Astrocyte of the hippocampus (primary cell): Measurements from ENCODE around the gene FAM163A.
"Not testable (repeated sequence)": the region's sequence is repeated elsewhere in the genome, so short reads cannot be mapped to it uniquely, and the experiment has no call there.

Experiments
- DNase-seq: peaks from one replicate; pipeline ENCODE4 v3.0.0; 2011; ENCODE audit warnings: low read depth, low spot score

FAM163A gene

DNA sequence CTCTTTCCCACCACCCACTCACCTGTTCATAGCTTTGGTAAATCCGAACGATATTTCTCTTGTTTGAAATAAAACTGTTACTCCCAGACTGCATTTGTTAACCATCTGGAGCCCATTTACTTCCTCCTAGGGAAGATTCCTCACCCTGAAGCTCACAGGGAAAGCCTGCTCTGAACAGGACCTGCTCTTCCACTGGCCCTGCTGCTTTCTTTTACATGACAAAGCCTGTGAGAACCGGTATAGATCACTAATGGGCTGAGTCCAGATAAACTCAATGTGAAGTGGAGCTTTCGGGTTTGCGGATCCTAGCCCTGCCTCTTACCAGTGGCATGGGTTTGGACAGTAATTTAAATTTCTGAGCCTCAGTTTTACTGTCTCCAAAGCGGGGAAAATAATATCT lies 45.2 kb downstream of the FAM163A start:
- no peak for DNase-seq

DNA sequence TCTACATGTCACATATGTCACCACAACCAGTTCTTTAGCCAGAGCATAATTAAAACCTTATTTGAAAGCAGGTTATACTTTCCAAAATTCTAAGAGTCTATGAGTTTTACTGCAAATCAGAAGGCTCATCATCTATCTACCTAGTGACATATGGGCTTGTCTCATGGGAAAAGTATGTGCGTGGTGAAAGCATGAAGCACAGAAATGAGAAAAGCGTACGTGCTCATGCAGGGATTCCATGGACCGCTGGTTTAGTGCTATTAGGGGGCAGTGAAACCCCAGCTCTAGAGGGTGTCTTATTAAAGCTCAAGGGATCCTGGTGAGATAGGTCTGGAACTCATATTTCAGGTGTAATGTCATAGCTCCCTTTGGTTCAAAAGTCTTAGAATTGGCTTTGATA lies 50.2 kb downstream of the FAM163A start:
- no peak for DNase-seq

DNA sequence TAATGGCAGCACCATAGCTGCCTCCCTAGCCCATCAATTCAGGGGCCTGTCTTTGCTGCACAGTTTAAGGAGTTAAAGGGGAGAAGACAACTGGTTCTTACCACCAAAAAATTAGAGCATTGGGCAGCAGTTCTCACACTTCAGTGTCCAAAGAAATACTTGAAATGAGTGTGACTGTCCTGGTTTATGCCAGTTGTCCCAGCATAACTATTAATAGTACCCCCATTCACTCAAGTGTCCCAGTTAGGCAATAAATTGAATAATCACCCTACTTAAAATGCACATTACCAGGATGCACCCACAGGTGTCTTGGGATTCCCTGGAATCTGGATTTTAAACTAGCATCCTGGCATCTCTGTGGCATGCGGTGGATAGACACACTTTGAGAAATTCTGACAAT lies 51.1 kb downstream of the FAM163A start:
- no peak for DNase-seq

DNA sequence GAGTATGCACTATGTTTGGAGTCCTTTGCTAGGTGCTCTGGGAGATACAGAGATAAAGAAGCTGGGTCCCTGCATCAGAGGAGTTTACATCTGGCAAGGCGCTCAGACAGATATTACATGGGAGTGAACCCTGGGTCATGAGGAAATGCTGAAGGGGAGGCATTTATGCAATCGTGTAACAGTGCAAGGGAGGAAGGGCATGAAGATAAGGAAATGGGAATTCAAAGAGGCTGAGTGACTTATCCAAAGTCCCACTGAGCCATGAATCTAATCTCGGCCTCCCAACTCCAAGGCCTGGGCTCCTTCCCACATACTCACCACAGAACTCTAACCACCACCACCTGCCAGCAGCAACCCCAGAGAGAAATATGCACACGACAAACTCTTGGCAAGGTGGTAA lies 51.6 kb downstream of the FAM163A start:
- peak; percentile 82 for DNase-seq

DNA sequence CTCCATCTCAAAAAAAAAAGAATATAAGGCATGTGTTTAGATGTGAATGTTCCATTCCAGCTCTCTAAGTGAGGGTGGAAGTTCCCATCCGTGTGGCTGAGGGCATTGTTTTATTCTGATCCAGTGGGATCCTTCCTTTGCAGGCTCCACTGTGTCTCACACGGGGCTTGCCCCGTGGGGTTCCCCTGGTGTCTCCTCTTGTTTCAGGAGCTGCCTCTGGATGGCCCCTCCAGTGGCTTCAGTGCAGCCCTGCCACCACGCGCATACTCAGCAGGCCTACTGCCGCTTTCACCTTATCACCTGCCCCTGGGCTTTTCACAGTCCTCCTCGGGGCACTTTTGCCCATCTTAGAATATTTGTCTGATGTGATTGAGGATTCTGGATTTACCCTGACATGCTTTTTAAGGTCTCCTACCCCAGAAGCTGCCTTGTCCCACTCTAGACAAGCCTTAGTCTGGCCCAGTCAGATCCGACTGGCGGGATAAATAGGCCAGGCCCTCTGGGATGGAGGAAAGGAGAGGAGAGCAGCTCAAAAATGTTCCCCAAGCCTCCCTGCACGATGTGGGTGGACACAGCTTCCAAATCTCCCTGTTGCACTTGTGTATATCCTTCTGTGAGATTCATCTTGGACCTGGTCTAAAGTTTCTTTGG lies 55.2 kb downstream of the FAM163A start:
- DNase-seq, result no peak

DNA sequence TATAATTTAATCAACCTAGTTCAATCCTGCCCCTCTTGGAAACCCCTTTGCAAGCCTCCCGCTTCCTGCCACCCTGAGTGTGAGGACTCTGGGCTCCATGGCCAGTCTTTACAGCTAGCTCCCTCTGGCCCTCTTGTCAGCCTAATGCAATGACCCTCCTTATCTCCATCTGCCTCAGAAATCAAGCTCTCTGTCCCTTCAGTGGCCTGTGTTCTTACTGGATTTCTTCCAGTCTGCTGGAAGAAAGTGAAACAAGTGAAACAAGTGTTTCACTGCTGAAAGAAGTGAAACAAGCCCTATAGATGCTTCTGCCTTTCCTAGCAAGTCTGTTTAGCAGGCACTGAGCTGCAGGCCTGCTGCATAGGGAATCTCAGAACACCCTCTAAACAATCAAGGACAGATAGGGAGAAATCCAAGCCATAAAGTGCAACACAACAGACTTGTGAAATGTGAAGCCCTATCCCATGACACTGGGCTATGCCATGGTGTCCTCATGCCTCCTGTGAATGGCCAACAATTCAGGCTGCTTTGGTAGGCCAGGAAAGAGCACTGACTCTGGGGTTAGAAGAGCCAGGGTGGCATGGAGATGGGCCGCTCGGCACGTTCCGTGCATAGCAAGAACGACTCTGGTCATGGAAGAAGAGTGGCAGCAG lies 55.9 kb downstream of the FAM163A start:
- no peak for DNase-seq

DNA sequence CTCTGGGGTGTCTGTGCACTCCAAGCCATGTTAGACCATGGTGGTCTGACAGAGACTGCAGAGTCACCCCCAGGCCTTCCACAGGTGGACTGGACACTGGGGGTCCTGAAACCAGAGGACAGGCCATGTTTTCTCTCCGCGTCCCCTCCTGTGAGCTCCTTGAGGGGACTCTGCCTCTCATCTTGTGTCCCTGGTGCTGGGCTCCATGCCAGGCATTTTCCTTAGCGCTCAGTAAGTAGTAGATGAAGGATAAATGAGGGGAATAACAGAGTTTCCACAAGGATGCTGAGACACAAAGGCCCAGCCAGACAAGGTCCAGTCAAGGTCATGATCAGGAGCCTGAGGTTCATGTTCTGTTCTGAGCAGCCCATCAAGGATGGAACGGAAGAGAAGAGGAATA lies 57.4 kb downstream of the FAM163A start:
- no peak for DNase-seq

DNA sequence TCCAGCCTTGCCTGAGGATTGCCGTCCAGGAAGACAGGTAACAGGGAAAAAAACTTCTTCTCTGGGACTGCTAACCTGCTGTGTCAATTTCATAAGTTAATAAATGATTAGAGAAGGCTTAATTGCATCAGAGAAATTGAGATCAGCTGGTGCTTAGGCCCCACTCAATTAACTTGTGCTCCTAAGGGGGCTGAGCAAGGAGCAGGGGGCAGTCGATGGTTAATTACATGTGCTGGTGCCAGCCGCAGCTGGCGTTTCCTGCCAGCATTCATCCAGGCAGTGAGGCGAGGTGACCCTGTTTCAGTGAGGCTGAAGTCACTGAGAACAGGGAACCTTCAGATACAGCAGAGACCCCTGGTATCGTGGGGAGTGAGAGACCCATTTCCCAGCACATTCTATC lies 60.0 kb downstream of the FAM163A start:
- DNase-seq, result no peak

DNA sequence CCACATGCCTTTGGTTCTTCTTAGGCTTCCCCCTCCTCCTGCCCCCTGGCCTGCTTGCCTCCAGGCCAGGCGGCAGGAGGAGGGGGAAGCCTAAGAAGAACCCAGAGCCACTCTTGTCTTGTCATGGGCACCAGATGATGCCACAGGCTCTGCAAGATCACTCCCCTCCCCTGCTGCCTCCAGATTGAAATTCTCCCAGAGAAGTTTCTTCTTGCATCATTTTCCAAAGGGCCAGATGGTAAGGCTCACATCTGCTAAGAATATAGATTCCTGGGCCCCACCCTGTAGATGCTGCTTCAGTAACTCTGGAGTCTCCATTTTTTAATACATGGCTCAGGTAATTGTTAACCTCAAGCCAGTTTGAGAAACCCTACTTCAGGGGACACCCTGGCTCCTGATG lies 60.8 kb downstream of the FAM163A start:
- DNase-seq, result no peak

DNA sequence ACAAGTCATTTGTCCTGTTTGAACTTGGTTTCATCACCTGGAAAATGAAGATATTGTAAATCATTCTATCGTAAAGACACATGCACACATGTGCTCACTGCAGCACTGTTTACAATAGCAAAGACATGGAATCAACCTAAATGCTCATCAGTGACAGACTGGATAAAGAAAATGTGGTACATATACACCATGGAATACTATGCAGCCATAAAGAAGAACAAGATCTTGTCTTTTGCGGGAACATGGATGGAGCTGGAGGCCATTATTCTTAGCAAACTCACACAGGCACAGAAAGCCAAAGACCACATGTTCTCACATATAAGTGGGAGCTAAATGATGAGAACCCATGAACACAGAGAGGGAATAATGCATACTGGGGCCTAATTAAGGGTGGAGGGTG lies 61.3 kb downstream of the FAM163A start:
- DNase-seq, result not testable (repeated sequence)

DNA sequence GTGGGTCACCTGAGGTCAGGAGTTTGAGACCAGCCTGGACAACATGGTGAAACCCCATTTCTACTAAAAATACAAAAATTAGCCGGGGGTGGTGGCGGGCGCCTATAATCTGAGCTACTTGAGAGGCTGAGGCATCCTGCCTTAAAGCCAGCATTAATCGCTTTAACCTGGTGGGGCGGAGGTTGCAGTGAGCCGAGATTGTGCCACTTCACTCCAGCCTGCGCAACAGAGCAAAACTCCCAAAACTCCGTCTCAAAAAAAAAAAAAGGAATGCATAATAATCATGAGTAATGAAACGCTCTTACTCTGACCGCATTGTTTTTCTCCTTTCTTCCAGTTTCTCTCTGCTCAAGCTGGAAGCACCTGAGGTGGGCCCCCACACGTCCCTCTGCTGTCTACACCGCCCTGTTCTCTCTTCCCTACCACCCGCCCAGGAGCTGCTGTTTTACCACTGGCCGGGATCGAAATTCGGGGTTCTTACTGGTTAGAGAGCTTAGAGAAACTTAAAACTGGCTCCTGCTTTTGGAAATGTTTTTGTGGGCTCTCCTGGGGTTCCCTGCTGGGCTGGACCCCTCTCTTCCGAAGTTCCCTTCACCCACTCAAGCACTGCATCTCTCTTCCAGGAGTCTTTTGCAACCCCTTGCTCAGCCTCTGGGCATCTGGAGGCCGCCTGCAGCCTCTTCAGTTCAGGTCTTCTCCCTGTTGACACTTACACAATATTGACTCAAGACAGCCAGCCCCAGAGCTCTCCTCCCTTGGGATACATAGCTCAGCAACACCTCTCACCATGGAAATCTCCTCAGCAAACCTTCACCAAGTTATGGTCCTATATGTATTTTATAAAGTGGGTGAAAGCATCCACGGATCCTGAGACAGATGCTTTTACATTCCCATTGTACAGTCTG lies 62.5 kb downstream of the FAM163A start:
- no peak for DNase-seq

DNA sequence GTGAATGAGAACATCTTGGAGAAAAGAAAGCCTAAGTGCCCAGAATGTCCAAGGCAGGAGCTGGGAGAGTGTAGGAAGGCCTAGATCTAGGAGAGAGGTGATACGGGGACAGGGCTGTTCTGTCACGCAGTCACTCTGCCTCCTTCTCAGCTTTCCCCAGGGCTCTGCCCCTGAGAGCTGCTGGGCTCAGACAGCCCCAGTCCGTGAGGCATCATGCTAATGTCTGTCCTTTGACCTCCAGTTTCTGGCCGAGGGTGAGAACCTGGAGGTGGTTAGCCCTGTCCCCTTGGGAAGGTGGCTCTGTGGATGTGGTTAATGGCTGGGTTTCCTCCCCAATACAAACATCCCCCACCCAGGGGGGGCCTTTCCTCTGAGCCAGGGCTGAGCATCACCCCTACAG lies 63.2 kb downstream of the FAM163A start:
- DNase-seq, result no peak

DNA sequence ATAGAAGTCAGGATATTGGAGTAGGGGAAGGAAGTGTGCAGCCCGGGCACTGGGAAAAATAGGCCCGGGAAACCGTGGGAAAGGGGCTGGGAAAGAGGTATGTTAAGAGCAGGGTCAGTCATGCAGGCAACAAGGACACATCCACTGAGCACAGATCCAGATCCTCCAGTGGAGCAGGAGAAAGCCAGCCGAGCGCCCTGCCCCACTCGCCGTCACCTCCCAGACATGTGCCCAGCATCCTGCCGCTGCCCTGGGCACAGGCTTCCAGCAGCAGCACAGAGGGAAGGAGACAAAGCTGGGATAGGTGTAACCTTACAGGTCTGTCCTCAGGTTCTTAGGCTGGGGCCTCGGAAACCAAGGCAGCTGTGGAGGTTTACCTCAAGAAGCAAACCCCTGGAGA lies 64.2 kb downstream of the FAM163A start:
- DNase-seq, result no peak

DNA sequence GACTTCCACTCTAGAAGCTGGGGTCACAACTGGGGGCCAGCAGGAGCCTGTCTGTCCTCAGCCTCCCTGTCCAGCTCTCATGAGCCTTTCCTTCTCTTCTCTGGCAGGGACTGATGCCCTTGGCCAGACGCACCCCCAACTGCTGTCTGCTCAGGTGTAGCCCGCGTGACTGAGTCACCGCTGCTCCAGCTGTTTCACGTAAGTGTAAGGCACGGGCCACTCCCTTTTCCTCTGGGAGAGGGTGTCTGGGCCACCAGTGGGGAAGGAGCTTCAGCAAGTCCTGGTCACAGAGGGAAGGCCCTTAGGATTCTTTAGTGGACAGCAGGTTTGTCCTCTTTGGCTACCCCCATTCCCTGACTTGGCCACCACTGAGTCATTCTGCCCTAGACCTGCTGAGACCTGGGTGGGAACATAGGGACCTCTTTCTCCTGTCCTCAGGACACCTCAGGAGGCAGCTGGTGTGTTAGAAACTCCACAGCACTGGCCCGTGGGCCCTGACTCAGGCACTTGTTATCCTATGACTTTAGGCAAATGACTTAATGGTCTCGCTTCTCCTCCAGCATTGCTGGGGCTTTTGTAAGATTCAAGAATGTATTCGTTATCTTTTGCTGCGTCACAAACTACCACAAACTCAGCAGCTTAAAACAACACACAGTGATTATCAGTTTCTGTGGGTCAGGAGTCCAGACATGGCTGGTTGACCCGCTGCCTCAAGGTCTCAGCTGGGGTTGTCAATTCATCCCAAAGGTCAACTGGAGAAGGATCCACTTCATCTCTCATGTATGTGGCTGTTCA lies 64.8 kb downstream of the FAM163A start:
- peak; percentile 72 for DNase-seq

DNA sequence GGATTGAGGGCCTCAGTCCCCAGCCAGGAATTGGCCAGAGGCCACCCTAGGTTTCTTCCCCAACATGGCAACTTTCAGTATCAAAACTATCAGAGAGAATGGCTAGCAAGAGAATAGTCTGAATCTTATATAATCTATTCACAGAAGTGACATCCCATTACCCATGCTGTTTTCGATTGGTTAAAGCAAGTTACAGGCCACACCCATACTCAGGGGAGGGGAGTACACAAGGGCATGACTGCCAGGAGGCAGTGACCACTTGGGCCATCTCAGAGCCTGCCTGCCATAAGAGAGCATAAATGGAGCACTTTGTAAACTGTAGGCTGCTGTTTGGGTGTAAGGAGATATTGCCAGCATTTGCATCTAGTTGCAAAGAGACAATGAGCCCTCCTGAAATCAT lies 65.4 kb downstream of the FAM163A start:
- no peak for DNase-seq

DNA sequence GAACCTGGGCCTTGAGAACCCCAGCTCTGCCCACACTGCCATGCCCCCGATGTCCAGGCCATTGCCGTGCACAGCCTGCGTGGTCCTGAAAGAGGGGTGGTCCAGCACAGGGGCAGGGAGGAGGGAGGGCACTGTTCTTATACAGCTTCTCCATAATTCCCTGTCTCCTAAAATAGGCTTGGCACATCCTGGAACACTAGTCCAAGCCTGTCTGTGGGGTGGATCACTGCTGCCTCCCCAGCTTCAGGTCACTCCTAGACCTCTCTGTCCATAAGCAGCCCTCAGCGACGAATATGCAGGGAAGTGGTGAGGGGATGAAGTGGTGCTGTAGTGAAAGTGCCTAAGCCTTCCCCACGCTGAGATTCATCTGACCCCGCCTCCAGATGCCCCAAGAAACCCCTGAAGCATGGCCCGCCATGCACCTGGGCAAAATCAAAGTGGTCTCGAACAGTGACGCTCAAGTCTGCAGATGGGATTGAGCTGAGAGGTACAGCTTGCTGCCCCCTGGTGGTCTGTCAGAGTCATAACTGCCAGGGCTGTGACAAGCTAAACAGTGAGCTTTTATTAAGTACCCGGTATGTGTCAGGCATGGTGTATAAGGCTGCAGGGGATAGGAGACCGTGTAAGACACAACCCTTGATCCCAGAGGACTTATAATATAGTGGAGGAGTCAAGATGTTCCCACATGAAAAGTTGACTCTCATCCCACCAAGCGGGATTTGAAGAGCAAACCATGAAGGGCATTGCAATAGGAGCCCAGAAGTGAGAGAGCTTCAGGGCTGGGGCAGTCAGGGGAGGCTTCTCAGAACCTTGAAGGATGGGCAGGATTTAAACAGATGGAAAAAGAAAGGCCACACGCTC lies 66.6 kb downstream of the FAM163A start:
- DNase-seq, result peak; percentile 85

DNA sequence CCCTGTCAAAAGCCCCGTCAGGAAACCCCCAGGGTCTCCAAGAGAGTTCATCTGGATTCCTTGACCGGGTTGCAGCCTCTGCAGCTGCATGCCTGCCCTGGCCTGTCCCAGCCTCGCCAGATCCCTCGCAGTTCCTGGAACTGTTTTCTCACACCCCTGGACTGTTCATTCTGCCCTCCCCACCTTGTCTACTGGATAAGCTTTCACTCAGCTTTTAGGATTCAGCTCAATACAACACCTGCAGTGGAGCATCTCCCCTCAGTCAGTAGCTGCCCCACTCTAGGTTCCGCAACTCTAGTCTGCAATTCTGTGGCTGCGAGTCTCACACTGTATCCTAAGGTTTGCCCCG lies 67.2 kb downstream of the FAM163A start:
- no peak for DNase-seq

DNA sequence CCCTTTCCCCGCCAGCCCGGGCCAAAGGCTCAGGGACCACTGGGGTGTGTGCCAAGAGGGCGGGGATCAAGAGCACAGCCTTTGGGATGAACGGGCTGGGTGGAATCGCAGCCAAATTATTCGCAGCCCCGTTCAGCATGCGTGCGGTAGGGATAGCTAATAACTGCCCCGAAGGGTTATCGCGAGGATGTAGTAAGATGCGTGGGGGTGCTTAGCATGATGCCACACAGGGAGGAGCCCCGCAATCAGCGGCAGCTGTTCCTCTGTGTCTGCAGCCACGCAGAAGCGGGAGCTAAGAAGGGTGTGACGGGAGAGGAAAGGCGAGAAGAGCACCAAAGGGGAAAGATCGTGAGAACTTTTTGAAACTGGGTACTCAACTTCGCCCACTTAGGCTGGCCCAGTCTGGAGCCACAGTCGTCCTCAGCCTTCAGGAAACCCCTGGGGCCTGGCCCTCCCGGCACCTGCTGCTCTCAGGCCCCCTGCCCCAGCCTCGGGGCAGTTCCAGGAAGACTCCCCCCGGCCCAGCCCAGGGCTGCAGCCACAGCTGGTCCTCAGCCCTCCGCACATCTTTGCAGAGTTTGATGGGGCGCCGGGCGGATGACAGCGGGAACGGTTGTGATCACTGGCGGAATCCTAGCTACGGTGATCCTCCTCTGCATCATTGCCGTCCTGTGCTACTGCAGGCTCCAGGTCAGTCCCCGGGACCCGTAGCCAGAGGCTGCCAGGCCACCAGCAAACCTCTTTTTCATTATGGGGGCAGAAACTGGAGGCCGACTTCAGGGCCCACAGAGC lies 69.6 kb downstream of the FAM163A start:
- DNase-seq, result no peak

DNA sequence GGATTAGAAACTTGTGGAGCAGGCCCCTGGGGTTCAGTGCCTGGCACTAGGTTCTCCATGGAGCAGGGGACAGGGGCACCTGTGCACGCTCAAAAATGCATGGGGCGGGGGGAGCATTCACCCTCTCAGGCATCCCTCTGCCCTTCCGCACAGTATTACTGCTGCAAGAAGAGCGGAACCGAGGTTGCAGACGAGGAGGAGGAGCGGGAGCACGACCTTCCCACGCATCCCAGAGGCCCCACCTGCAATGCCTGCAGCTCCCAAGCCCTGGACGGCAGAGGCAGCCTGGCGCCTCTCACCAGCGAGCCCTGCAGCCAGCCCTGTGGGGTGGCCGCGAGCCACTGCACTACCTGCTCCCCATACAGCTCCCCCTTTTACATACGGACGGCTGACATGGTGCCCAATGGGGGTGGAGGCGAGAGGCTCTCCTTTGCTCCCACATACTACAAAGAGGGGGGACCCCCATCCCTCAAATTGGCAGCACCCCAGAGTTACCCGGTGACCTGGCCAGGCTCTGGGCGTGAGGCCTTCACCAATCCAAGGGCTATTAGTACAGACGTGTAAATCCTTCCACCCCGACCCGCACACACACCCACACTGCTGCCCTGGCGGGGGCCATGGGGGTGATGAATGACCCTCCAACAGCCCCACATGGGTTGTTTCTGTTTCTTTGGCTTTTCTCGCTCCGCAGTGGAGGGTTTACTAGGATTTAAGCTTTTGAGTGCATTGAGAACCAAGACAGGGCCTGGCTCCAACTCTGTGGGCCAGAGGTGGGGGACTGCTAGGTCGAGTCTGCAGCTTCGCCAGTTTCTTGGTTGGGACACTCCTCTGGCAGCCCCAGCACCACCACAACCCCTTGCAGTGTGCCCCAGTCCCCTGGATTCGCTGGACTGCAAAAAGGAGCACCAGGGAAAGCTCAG lies 70.8 kb downstream of the FAM163A start:
- no peak for DNase-seq
